ENCODE results near the gene ARPC5L. TPM values are rescaled to one million over a fixed set of nuclear protein-coding genes. Genes with fewer than 3 reads are reported as not detected.

Gene ARPC5L
- total RNA-seq, 1 donor from 2014 or later = 30.3 TPM

- Histone ChIP-seq H3K36me3 (ENCODE audit: control insufficient read depth, insufficient read depth, low read length) (peaks cover 12% of the 10 kb centered on the region), H3K27me3 (ENCODE audit: control insufficient read depth, insufficient read depth, low read length) (no peaks in the 10 kb centered on the region), H3K4me3 (ENCODE audit: low read depth, low read length) (no peak overlapping the region)
- no peak for FAIRE-seq
- TF ChIP-seq CTCF (IDR thresholded peaks at IDR 0.05; ENCODE audit: insufficient read depth, low read length, severe bottlenecking) = no peak
- no peak for DNase-seq (ENCODE audit: low read depth)
Observed at GRCh38 chr9:124881138-124881743, 19.3 kb downstream of the ARPC5L start.

- Histone ChIP-seq H3K27me3 (ENCODE audit: control insufficient read depth, insufficient read depth, low read length) (no peaks in the 10 kb centered on the region), H3K4me3 (ENCODE audit: low read depth, low read length) (no peak overlapping the region), H3K36me3 (ENCODE audit: control insufficient read depth, insufficient read depth, low read length) (peaks cover 15% of the 10 kb centered on the region)
- FAIRE-seq (no peak), DNase-seq (ENCODE audit: low read depth) (no peak)
- no peak for TF ChIP-seq CTCF (IDR thresholded peaks at IDR 0.05; ENCODE audit: insufficient read depth, low read length, severe bottlenecking)
Observed at GRCh38 chr9:124882231-124882630, 20.3 kb downstream of the ARPC5L start.

- no peak for TF ChIP-seq CTCF (IDR thresholded peaks at IDR 0.05; ENCODE audit: insufficient read depth, low read length, severe bottlenecking)
Observed at GRCh38 chr9:124884376-124884775, 22.4 kb downstream of the ARPC5L start.

GRCh38 chr9:124885551-124885950 is 23.6 kb downstream of the ARPC5L start:
- no peak for TF ChIP-seq CTCF (IDR thresholded peaks at IDR 0.05; ENCODE audit: insufficient read depth, low read length, severe bottlenecking)
- Histone ChIP-seq H3K27me3 (ENCODE audit: control insufficient read depth, insufficient read depth, low read length) (no peaks in the 10 kb centered on the region), H3K36me3 (ENCODE audit: control insufficient read depth, insufficient read depth, low read length) (peaks cover 25% of the 10 kb centered on the region), H3K4me3 (ENCODE audit: low read depth, low read length) (no peak overlapping the region)
- no peak for FAIRE-seq
- no peak for DNase-seq (ENCODE audit: low read depth)

More at GRCh38 chr9:124884376-124884775, 22.4 kb downstream of the ARPC5L start:
- FAIRE-seq = no peak
- no peak overlapping the region for H3K4me3 ChIP-seq (ENCODE audit: low read depth, low read length)
- peaks cover 22% of the 10 kb centered on the region for H3K36me3 ChIP-seq (ENCODE audit: control insufficient read depth, insufficient read depth, low read length)
- DNase-seq (ENCODE audit: low read depth) = no peak
- no peaks in the 10 kb centered on the region for H3K27me3 ChIP-seq (ENCODE audit: control insufficient read depth, insufficient read depth, low read length)

GRCh38 chr9:124886461-124886860 is 24.5 kb downstream of the ARPC5L start:
- Histone ChIP-seq H3K27me3 (ENCODE audit: control insufficient read depth, insufficient read depth, low read length) (no peaks in the 10 kb centered on the region), H3K4me3 (ENCODE audit: low read depth, low read length) (no peak overlapping the region), H3K36me3 (ENCODE audit: control insufficient read depth, insufficient read depth, low read length) (peaks cover 28% of the 10 kb centered on the region)
- TF ChIP-seq CTCF (IDR thresholded peaks at IDR 0.05; ENCODE audit: insufficient read depth, low read length, severe bottlenecking) = no peak
- DNase-seq (ENCODE audit: low read depth) = no peak
- no peak for FAIRE-seq

Data from bronchial epithelial cell (primary cell).